Gastroesophageal sphincter (tissue), 4 donors: ENCODE data around the gene SRSF1. TPM values are rescaled to one million over a fixed set of nuclear protein-coding genes. Genes with fewer than 3 reads are reported as not detected.
"Not testable (repeated sequence)": the region's sequence is repeated elsewhere in the genome, so short reads cannot be mapped to it uniquely, and the experiment has no call there.

ENCODE experiments used
- ATAC-seq: fragments of 150-250 bp; one replicate; pipeline ENCODE4 v1.9.1; 2016; ENCODE audit warnings: mild to moderate bottlenecking, moderate library complexity
- H3K27ac ChIP-seq, 4 donors: fragments of 200-600 bp; sonication (generic) in 3 of 4; 1 replicate in 3 of 4; 2 replicates in 1 of 4; pipeline ENCODE4 v1.5.1; 2016 to 2019
- H3K27me3 ChIP-seq: fragments of 200-600 bp; sonication (generic); one replicate; pipeline ENCODE4 v1.5.1; 2019
- H3K36me3 ChIP-seq, 2 donors: fragments of 200-600 bp; sonication (generic); one replicate each; pipeline ENCODE4 v1.5.1; 2019; ENCODE audit warnings: control low read depth in 1 of 2
- H3K4me1 ChIP-seq, 3 donors: fragments of 200-600 bp; sonication (generic); 1 replicate in 2 of 3; 2 replicates in 1 of 3; pipeline ENCODE4 v1.5.1; 2016 to 2019; ENCODE audit warnings: control low read depth in 2 of 3
- H3K4me3 ChIP-seq, 2 donors: fragments of 200-600 bp; sonication (generic); one replicate each; pipeline ENCODE4 v1.5.1; 2019; ENCODE audit warnings: mild to moderate bottlenecking in 1 of 2, moderate library complexity in 1 of 2
- H3K9me3 ChIP-seq, 3 donors: fragments of 200-600 bp; sonication (generic); one replicate each; pipeline ENCODE4 v1.5.1; 2017 to 2019; ENCODE audit warnings: control low read depth in 2 of 3
- CTCF ChIP-seq, 4 experiments: fragments of 200-600 bp in 2 of 4; fragments of 450-650 bp in 2 of 4; sonication (generic) in 1 of 4; IDR thresholded peaks; one replicate each; pipeline ENCODE4 v1.5.1; 2017 to 2019; ENCODE audit warnings: antibody characterized with exemption in 4 of 4, mild to moderate bottlenecking in 2 of 4, moderate library complexity in 2 of 4
- EP300 ChIP-seq: sonication (generic); formaldehyde crosslinking; IDR thresholded peaks from one replicate; pipeline ENCODE4 v1.6.1; 2017; ENCODE audit warnings: antibody characterized with exemption, mild to moderate bottlenecking
- POLR2A ChIP-seq, 2 donors: fragments of 450-650 bp; IDR thresholded peaks; one replicate each; pipeline ENCODE4 v1.6.1; 2017; ENCODE audit warnings: antibody characterized with exemption in 2 of 2, mild to moderate bottlenecking in 2 of 2, moderate library complexity in 1 of 2
- POLR2AphosphoS5 ChIP-seq: sonication (generic); formaldehyde crosslinking; IDR thresholded peaks from one replicate; pipeline ENCODE4 v1.6.1; 2017; ENCODE audit warnings: antibody characterized with exemption
- WGBS, 2 donors: methylation state at CpG; one replicate each; pipeline ENCODE4 v1.1.5; 2018; ENCODE audit warnings: low coverage in 1 of 2; 5-methylcytosine and 5-hydroxymethylcytosine counted together
- total RNA-seq, 4 donors: library from RNA; depleted of rRNA; stranded (reverse); fragments of >200 nt; gene quantifications; one replicate each; pipeline ENCODE4 v1.1.0, GENCODE V29; 2016

The SRSF1 gene
- total RNA-seq, 4 donors from 2014 or later: 139 to 240 (median 198) TPM

GRCh38 chr17:58046239-58047094 lies 39.4 kb upstream of the SRSF1 start:
- H3K27me3 ChIP-seq: peaks cover 3% of the 10 kb centered on the region
- H3K4me1 ChIP-seq: no peaks in the 10 kb centered on the region
- no peaks in the 10 kb centered on the region for H3K9me3 ChIP-seq
- no peaks in the 10 kb centered on the region for H3K36me3 ChIP-seq
- no peak overlapping the region for H3K4me3 ChIP-seq
- H3K27ac ChIP-seq: no peak overlapping the region
- TF ChIP-seq POLR2AphosphoS5 (no peak), POLR2A (IDR thresholded peaks at IDR 0.05) (no peak), CTCF (IDR thresholded peaks at IDR 0.05) (no peak), EP300 (no peak)
- no peak for ATAC-seq
- 67 to 74% methylated on average over 4 to 8 of the region's 18 CpGs for WGBS, 2 donors

- WGBS, 2 donors: 98 to 100% methylated on average over 1 to 4 of the region's 6 CpGs
- H3K9me3 ChIP-seq, H3K27ac ChIP-seq, H3K36me3 ChIP-seq, H3K27me3 ChIP-seq, ATAC-seq, H3K4me1 ChIP-seq, H3K4me3 ChIP-seq: not testable (repeated sequence)
Measured at GRCh38 chr17:58044256-58044655, 37.2 kb upstream of the SRSF1 start.

GRCh38 chr17:58043221-58044181 lies 36.5 kb upstream of the SRSF1 start:
- H3K4me3 ChIP-seq: no peak overlapping the region
- no peaks in the 10 kb centered on the region for H3K9me3 ChIP-seq
- 66 to 86% methylated on average over 3 of the region's 5 CpGs for WGBS, 2 donors
- H3K4me1 ChIP-seq: no peaks in the 10 kb centered on the region
- no peaks in the 10 kb centered on the region for H3K36me3 ChIP-seq
- H3K27ac ChIP-seq: no peak overlapping the region
- no peak for ATAC-seq
- peaks cover 3% of the 10 kb centered on the region for H3K27me3 ChIP-seq
- TF ChIP-seq CTCF (IDR thresholded peaks at IDR 0.05) (no peak), POLR2A (IDR thresholded peaks at IDR 0.05) (no peak), EP300 (no peak), POLR2AphosphoS5 (no peak)

GRCh38 chr17:58041161-58041560 lies 34.1 kb upstream of the SRSF1 start:
- Histone ChIP-seq H3K4me1 (no peaks in the 10 kb centered on the region), H3K27ac (no peak overlapping the region), H3K9me3 (no peaks in the 10 kb centered on the region), H3K27me3 (peaks cover 3% of the 10 kb centered on the region), H3K36me3 (no peaks in the 10 kb centered on the region), H3K4me3 (no peak overlapping the region)
- WGBS, 2 donors: 28 to 54% methylated on average over 4 of the region's 5 CpGs
- TF ChIP-seq POLR2A (IDR thresholded peaks at IDR 0.05) (no peak), POLR2AphosphoS5 (no peak), CTCF (IDR thresholded peaks at IDR 0.05) (no peak), EP300 (no peak)
- ATAC-seq: no peak

- TF ChIP-seq POLR2AphosphoS5 (no peak), CTCF (IDR thresholded peaks at IDR 0.05) (no peak), POLR2A (IDR thresholded peaks at IDR 0.05) (no peak), EP300 (no peak)
- Histone ChIP-seq H3K27ac (no peak overlapping the region), H3K9me3 (no peaks in the 10 kb centered on the region), H3K36me3 (no peaks in the 10 kb centered on the region), H3K4me1 (no peaks in the 10 kb centered on the region), H3K4me3 (no peak overlapping the region), H3K27me3 (peaks cover 3% of the 10 kb centered on the region)
- no peak for ATAC-seq
- WGBS, 2 donors: 33 to 40% methylated on average over 1 to 6 of the region's 8 CpGs
Measured at GRCh38 chr17:58040386-58040785, 33.3 kb upstream of the SRSF1 start.
